Right lobe of liver (tissue), 6 donors: Measurements from ENCODE around the gene PACRG. TPM values are rescaled to one million over a fixed set of nuclear protein-coding genes. Genes with fewer than 3 reads are reported as not detected.

Experiments
- ATAC-seq, 4 donors: fragments of 200-7000 bp; cut with Tn5 transposase; one replicate each; pipeline ENCODE4 v1.9.1; 2020; ENCODE audit warnings: mild to moderate bottlenecking in 4 of 4, moderate library complexity in 4 of 4
- DNase-seq, 3 donors: peaks; one replicate each; pipeline ENCODE4 v3.0.0-alpha.2; 2020
- H3K27ac ChIP-seq, 3 donors: fragments of 200-600 bp; one replicate each; pipeline ENCODE4 v1.8.0; 2022
- H3K27me3 ChIP-seq, 2 donors: fragments of 200-600 bp; one replicate each; pipeline ENCODE4 v1.8.0; 2022
- H3K36me3 ChIP-seq, 4 donors: fragments of 200-600 bp; sonication (generic) in 1 of 4; one replicate each; pipeline versions ENCODE4 v1.5.1 to v1.8.0; 2017 to 2022; ENCODE audit warnings: control low read depth in 1 of 4
- H3K4me1 ChIP-seq, 4 donors: fragments of 200-600 bp; sonication (generic) in 1 of 4; one replicate each; pipeline versions ENCODE4 v1.5.1 to v1.8.0; 2017 to 2022; ENCODE audit warnings: control low read depth in 1 of 4
- H3K4me3 ChIP-seq, 3 donors: fragments of 200-600 bp; one replicate each; pipeline ENCODE4 v1.8.0; 2022
- H3K9me3 ChIP-seq, 4 donors: fragments of 200-600 bp; sonication (generic) in 1 of 4; one replicate each; pipeline versions ENCODE4 v1.5.1 to v1.8.0; 2017 to 2022; ENCODE audit warnings: control low read depth in 1 of 4
- POLR2A ChIP-seq: fragments of 450-650 bp; IDR thresholded peaks from one replicate; pipeline ENCODE4 v1.6.1; 2017; ENCODE audit warnings: antibody characterized with exemption, mild to moderate bottlenecking
- WGBS: methylation state at CpG from one replicate; pipeline ENCODE4 v1.1.6; 2018; ENCODE audit warnings: low coverage, low lambda C conversion rate; ENCODE audit not compliant: insufficient coverage; ENCODE audit errors: missing lambda C conversion rate; 5-methylcytosine and 5-hydroxymethylcytosine counted together
- intact Hi-C, 2 donors: fragments of 100-400 bp; cut with DNase I; formaldehyde crosslinking; loops; one replicate each; pipeline versions ENCODE4 v1.11.2 to v1.14.1; 2022
- total RNA-seq, 6 experiments: library from RNA; depleted of rRNA in 2 of 6; stranded (reverse); fragments of >200 nt in 2 of 6; fragmentation: NEBNext Ultra II Directional in 3 of 6; extraction: Animal tissue kit (Norgen Biotek cat#: 25700) in 3 of 6; gene quantifications; one replicate each; pipeline versions ENCODE4 v1.1.0 to v1.2.4, GENCODE V29; 2016 to 2023
- TF ChIP-seq, protein P1 (sequence below), 4 donors: fragments of 200-600 bp in 3 of 4; fragments of 450-650 bp in 1 of 4; IDR thresholded peaks; one replicate each; pipeline versions ENCODE4 v1.5.1 to v1.8.0; 2016 to 2022; ENCODE audit warnings: antibody characterized with exemption in 4 of 4, mild to moderate bottlenecking in 2 of 4
- donor health status: DM: no; HTN: yes; CAD: no.
- donor health status: DM: no; HTN: no; CAD: no.
- donor health status: DM: no; HTN: no; CAD: no.
- donor health status: DM: no; HTN: yes; CAD: no.
- donor health status: DM: no; HTN: yes; CAD: no.

The PACRG gene
- total RNA-seq, 6 experiments from 2014 or later: 0.25 to 5.3 (median 2.7) TPM

DNA sequence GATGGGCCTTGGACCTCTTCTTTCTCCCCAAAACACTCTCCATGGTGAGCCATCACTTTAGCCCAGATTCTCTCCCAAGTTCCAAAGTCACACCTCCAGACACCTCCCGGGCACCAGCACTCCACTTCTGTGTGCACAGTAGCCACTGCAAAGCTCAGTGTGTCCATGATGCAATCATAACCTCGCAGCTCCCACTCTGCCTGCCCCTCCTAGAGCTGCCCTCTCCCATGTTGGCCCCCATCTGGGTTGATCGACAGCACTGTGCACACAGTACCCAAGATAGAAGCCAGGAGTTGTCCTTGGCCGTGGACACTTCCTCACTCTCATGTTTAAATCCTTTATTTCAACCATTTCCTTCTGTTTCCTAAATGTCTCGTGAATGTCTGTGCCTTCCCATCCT is 293.3 kb downstream of the PACRG start:
- no peak for ATAC-seq
- Histone ChIP-seq H3K27me3 (no peaks in the 10 kb centered on the region), H3K4me1 (no peaks in the 10 kb centered on the region), H3K4me3 (no peak overlapping the region), H3K36me3 (no peaks in the 10 kb centered on the region), H3K9me3 (no peaks in the 10 kb centered on the region), H3K27ac (no peak overlapping the region)
- 46% methylated on average over 5 of the region's 5 CpGs for WGBS
- TF ChIP-seq POLR2A: no peak
- TF ChIP-seq, protein P1, sequence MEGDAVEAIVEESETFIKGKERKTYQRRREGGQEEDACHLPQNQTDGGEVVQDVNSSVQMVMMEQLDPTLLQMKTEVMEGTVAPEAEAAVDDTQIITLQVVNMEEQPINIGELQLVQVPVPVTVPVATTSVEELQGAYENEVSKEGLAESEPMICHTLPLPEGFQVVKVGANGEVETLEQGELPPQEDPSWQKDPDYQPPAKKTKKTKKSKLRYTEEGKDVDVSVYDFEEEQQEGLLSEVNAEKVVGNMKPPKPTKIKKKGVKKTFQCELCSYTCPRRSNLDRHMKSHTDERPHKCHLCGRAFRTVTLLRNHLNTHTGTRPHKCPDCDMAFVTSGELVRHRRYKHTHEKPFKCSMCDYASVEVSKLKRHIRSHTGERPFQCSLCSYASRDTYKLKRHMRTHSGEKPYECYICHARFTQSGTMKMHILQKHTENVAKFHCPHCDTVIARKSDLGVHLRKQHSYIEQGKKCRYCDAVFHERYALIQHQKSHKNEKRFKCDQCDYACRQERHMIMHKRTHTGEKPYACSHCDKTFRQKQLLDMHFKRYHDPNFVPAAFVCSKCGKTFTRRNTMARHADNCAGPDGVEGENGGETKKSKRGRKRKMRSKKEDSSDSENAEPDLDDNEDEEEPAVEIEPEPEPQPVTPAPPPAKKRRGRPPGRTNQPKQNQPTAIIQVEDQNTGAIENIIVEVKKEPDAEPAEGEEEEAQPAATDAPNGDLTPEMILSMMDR (IDR thresholded peaks at IDR 0.05): no peak
- intact Hi-C loops: no loop called here
- DNase-seq: no peak

DNA sequence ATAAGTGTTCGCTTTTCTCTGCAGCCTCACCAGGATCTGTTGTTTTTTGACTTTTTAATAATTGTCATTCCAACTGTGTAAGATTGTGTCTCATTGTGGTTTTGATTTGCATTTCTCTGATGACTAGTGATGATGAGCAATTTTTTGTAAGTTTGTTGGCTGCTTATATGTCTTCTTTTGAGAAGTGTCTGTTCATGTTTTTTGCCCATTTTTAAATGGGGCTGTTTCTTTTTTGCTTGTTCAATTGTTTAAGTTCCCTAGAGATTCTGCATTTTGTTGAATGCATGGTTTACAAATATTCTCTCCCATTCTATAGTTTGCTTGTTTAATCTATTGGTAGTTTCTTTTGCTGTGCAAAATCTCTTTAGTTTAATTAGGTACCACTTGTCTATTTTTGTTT is 295.9 kb downstream of the PACRG start:
- ATAC-seq (no peak), DNase-seq (no peak)
- 90% methylated on average over 1 of the region's 1 CpG for WGBS
- H3K9me3 ChIP-seq: no peaks in the 10 kb centered on the region
- intact Hi-C loops: no loop called here
- H3K27me3 ChIP-seq: no peaks in the 10 kb centered on the region
- no peaks in the 10 kb centered on the region for H3K36me3 ChIP-seq
- no peak overlapping the region for H3K27ac ChIP-seq
- H3K4me3 ChIP-seq: no peak overlapping the region
- no peaks in the 10 kb centered on the region for H3K4me1 ChIP-seq
- TF ChIP-seq, protein P1 (IDR thresholded peaks at IDR 0.05): no peak
- no peak for TF ChIP-seq POLR2A

DNA sequence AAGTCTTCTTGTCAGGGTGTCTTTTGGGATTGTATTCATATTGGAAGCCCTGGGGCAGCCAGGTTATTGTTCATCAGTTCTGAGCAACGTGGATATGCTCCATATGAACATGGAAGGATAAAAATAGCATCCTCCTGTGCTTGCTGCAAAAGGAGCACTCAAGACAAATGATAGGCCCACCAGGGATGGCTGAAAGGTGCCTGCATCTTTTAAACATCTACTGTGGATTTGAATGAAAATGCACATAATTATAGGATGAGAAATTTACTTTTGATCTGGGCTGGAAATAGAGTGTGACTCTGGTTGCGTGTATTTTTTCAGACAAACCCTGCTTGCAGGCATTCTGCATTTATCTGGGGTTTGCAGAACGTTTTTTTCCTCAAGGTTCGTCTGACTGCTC is 299.1 kb downstream of the PACRG start:
- no peaks in the 10 kb centered on the region for H3K27me3 ChIP-seq
- intact Hi-C loops: no loop called here
- H3K36me3 ChIP-seq: no peaks in the 10 kb centered on the region
- H3K27ac ChIP-seq: no peak overlapping the region
- 50% methylated on average over 4 of the region's 4 CpGs for WGBS
- H3K4me1 ChIP-seq: no peaks in the 10 kb centered on the region
- DNase-seq (no peak), ATAC-seq (no peak)
- no peak for TF ChIP-seq POLR2A
- TF ChIP-seq, protein P1 (IDR thresholded peaks at IDR 0.05): no peak
- no peaks in the 10 kb centered on the region for H3K9me3 ChIP-seq
- H3K4me3 ChIP-seq: no peak overlapping the region

DNA sequence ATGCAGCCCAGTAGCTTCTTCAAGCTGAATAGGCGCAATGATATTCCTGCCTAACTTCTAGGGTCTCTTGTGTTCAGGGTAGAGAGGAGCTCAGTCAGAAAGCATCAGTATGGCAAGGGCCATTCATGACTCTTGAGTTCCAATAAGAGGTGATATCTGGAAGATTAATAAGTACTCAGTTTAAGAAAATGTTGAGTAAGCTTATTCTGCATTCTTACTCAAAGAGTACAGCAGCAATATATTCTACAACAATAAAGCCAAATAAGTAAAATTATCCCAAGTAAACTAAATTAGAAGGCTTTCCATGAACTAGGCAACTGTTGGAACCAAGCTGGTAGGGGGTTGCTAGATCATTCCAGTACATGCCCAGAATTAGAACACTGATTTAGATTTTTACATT is 303.2 kb downstream of the PACRG start:
- ATAC-seq (no peak), DNase-seq (no peak)
- Histone ChIP-seq H3K9me3 (no peaks in the 10 kb centered on the region), H3K4me1 (no peaks in the 10 kb centered on the region), H3K36me3 (no peaks in the 10 kb centered on the region), H3K4me3 (no peak overlapping the region), H3K27ac (no peak overlapping the region), H3K27me3 (no peaks in the 10 kb centered on the region)
- WGBS: 100% methylated on average over 1 of the region's 1 CpG
- intact Hi-C loops: no loop called here
- TF ChIP-seq, protein P1 (IDR thresholded peaks at IDR 0.05): no peak
- no peak for TF ChIP-seq POLR2A

DNA sequence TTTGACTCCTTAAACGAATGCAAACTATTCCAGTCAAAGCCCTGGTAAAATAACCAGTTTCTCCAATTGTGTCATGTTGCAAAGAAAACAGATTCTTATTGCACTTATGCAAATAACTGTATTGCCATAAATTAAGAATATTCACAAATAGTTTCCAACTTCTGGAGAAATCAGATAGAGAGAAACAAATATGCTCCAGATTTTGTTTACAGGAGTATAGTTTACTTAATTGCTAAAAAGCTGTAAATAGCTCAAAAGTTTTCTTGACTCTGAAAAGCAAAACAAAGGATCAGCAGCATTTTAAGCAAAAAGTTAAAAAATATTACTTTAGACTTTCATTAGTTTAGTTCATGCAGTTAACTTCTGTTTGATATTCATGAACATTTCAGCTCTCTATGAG is 304.2 kb downstream of the PACRG start:
- DNase-seq: no peak
- H3K4me1 ChIP-seq: no peaks in the 10 kb centered on the region
- H3K27me3 ChIP-seq: no peaks in the 10 kb centered on the region
- no peak overlapping the region for H3K27ac ChIP-seq
- no peak overlapping the region for H3K4me3 ChIP-seq
- WGBS: 50% methylated on average over 1 of the region's 1 CpG
- TF ChIP-seq, protein P1 (IDR thresholded peaks at IDR 0.05): no peak
- TF ChIP-seq POLR2A: no peak
- no peaks in the 10 kb centered on the region for H3K36me3 ChIP-seq
- intact Hi-C loops: no loop called here
- ATAC-seq: no peak
- no peaks in the 10 kb centered on the region for H3K9me3 ChIP-seq
